T-helper 22 cell (primary cell): ENCODE results near the gene SMIM45.
"Not testable (repeated sequence)": the region's sequence is repeated elsewhere in the genome, so short reads cannot be mapped to it uniquely, and the experiment has no call there.

Experiments
- DNase-seq: peaks from one replicate; pipeline ENCODE4 v3.0.0-alpha.2; 2020; ENCODE audit warnings: low read depth

The SMIM45 gene

DNA sequence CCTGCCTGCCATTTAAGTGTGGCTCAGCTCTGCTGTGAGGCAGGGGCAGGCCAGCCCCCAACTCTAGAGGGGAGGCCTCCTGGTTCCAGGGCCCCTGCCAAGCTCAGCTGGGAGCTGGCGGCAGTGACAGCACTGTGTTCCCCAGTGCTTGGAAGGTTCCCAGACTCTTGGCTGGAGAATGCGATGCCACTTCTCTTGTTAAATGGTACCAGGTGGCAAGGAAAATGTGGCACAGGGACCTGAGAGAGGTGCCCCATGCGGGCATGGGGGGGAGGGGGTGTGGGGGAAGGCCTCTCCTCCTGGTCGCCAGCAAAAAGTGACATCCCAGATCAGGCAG, 17.0 kb upstream of the SMIM45 start:
- no peak for DNase-seq

DNA sequence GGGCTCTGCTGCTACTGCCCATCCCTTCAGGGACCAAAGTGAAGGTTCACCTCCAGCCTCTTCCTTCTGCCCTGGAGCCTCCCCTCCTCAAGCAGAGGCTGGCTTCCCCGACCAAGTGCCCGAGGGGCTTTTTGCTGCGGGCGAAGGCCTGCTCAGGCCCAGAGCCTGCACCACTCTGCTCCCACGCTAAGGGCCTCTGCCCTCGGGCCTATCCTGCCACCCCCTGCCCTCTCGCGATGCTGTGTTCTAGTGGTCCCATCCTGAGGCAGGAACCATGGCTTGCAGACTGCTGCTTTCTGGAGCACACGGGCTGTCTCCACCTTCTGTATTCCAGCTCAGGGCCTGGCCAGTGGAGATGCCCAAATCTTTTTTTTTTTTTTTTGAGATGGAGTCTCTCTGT, 16.4 kb upstream of the SMIM45 start:
- no peak for DNase-seq

DNA sequence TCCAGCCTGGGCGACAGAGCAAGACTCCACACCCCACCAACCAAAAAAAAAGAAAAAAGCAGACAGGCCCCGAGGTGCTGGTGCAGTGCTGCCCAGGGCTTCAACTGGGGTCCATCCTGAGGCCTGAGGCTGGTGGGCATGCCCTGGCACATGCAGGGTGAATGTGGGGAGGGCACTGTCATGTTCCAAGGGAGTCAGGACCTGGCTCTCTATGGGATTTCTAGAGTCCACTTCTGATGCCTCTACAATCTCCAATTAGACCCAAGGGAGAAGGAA, 15.1 kb upstream of the SMIM45 start:
- DNase-seq, result no peak

DNA sequence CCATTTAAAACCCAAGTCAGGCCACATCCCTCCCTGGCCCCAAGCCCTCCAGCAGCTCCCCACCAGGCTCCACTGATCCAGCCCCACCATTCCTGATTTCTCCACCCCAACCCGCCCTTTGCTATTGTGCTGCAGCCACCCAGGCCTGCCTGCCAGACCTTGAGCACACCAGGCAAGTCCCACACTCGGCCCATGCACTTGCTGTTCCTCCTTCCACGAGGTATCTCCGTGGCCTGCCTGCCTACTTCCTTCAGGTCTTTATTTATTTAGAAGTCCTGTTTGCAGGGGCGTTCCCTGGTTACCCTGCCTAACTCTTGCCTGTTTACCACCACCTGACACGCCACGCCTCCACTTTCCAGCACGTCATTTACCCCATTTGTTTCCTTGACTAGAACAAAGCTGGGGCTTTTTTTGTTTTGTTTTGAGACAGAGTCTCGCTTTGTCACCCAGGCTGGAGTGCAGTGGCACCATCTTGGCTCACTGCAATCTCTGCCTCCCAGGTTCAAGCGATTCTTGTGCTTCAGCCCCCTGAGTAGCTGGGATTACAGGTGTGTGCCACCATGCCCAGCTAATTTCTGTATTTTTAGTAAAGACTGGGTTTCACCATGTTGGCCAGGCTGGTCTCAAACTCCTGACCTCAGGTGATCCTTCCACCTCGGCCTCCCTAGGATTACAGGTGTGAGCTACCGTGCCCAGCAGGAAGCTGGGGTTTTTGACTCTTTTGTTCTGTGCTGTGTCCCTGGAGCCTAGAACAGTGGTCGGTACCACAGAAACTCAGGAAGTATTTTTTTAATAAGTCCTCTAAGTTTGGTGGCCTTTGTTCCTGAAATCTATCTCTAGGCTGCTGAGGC, 11.7 kb upstream of the SMIM45 start:
- DNase-seq, result peak; percentile 97

DNA sequence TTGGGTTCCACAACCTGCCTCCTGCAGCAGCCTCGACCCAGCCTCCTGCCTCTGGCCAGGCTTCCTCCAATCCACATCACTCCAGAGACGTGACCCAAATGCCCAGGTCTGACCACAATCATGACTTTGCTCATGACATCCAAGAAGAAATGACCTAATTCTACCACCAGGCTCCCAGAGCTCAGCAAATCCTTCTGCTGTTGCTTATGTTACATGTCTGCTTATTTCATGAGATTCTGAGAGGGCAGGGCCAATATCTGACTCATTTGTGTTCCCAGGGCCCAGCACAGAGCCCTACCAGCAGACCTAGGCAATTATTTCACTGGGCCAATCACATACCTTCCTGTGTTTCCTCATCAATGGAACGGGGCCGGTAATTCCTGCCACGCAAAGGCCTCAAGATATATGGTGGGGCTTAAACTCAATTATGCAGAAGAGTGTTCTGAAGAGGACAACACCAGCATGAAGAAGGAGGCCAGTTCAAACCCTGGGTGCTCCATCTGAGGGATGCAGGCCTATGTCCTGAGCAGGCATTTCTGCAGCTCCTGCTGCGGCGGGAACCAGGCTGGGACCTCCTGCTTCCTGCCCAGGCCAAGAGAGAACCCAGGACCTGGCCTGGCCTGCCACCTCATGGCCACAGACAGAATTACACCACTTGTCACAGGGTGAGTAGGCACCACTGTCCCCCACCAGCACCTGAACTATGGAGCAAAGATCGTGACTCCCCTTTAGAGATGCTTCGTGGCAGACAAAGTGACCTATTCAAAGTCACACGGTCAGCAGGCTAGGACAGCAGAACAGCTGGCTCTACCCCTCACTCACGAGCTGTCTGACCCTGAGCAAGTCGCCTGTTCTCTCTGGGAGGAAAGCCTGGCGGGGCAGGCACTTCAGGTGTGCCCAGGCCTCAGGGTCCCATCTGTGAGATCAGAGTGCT, 10.9 kb upstream of the SMIM45 start:
- DNase-seq, result peak; percentile 65

DNA sequence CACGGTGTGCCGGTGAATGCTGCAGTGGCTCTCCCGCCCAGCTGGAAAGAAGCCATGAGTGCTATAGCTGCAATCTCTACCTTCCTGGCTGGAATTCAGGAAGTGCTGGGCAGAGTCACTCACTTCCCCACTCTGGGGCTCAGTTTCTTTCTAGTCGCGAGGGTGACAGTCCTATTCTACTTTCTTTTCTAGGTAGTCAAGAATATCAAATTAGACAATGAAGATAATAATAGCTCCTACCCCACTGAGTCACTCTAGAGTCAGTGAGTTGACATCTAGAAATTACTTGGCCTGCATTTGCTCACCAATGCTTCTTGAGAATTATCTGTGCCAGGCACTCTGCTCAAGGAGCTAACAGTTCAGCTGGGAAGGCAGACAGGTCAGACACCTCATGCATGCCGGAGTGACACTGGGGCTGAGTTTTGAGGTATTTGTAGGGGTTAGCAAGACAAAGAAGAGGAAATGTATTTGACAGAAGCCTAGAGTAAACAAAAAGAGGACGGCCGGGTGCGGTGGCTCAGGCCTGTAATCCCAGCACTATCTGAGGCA, 8.2 kb upstream of the SMIM45 start:
- DNase-seq, result no peak

DNA sequence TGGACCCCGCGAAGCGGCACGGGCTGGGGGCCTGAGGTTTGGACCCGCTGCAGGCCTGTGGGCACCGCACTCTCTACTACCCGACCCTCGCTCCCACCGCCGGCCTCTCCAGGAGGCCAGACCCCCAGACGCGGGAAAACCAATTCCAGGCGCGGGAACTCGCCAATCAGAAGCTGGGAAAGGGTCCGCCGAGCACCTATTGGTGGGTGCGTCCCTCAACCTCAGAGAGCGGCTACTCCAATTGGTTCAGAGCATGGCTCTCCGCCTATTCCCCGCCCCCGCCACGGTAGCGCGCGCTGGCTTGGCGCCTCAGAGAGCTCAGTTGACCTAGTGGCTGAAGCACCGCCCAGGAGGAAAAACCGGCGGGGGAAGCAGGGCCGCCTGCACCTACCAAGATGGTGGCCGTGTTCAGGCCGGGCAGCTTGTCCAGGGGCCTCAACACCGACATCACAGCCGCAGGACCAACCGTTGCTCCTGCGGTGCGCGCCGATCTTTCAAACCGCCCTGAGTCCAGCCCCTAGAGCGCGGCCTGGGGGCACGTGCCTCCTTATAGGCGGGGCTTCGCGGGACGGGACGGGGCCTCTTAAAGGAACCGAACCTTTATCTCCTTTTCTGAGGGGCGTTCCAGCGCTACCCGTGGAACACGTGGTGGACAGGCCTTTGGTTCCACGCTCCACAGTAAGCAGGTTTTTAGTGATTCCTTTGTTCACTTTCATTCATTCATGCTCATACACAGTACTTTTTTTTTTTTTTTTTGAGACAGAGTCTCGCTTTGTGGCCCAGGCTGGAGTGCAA, 5.1 kb upstream of the SMIM45 start, which contains the start of gene CENPM:
Gene CENPM, minus strand, starts transcription at position 524 of the 795 bp plus-strand sequence. Its CDS starts 76 bp downstream, at position 448.
- peak; percentile 77 for DNase-seq

DNA sequence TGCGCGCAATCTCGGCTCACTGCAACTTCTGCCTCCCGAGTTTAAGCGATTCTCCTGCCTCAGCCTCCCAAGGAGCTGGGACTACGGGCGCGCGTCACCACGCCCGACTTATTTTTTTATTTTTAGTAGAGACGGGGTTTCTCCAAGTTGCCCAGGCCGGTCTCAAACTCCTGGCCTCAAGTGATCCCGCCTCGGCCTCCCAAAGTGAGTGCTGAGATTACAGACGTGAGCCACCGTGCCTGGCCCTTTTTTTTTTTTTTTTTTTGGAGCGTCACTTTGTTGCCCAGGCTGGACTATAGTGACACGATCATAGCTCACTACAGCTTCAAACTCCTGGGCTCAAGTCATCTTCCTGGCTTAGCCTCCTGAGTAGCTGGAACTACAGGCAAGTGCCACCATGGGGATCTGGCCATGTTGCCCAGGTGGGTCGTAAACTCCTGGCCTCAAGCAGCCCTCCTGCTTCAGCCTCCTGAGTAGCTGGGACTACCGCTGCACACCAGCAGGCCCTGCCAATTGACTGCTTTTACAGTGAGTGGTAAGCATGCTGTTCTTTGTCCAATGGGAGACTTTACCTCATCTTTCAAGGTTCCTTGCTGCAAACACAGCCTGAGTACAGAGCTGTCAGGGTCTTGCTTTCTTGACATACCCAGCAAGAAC, 4.4 kb upstream of the SMIM45 start:
- DNase-seq, result no peak

DNA sequence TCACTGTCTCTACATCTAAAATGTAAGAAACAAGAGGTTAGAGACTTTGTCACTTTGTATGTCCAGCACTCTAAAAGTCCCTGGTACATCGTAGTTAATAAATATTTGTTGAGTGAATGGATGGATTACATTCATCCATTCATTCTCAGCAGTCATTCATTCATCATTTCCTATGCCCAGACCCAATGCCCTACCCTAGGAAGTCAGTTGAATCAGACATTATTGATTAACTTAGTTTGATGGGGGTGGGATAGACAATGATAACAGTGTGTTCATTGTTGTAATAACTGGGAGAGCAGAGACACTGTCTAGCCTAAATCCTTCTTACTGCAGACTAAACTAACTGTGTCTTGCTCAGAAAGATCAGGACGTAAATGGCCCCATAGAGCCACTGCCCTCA, 3.8 kb upstream of the SMIM45 start:
- no peak for DNase-seq

DNA sequence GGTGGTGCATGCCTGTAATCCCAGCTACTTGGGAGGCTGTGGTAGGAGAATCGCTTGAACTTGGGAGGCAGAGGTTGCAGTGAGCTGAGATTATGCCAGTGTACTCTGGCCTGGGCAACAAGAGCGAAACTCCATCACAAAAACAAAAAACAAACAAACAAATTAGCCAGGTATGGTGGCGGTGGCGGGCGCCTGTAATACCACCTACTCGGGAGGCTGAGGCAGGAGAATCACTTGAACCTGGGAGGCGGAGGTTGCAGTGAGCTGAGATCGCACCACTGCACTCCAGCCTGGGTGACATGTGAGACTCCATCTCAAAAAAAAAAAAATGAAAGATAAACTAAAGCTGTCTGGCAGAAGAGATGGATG, 3.0 kb upstream of the SMIM45 start:
- not testable (repeated sequence) for DNase-seq

DNA sequence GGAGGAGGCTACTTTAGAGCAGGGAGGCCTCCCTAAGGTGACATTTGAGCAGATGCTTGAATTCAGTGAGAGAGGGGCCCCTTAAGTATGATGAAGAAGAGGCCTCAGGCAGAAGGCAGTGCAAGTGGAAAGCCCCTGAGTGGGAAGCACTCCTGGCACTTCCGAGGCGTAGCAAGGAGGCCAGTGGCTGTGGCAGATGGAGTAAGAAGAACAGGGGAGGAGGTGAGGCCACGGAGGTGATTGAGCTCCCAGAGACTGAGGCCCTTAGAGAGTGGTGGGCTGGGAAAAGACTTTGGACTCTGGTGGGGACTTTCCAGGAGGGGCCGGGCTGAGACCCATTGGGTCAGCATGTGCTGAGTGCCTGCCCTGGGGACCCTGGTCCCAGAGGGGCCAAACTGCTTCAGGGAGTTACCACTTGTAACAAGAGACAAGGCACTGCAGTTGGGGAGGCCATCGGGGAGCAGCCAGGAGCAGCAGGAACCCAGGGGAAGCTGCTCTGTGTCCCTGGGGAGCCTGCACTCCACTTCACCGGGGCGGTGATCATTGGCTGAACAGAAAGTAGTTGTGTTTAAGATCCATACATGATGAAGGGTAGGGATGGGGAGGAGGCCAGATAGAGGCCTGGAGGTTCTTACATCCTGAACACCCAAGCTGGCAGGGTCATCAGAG, 2.5 kb upstream of the SMIM45 start:
- no peak for DNase-seq

DNA sequence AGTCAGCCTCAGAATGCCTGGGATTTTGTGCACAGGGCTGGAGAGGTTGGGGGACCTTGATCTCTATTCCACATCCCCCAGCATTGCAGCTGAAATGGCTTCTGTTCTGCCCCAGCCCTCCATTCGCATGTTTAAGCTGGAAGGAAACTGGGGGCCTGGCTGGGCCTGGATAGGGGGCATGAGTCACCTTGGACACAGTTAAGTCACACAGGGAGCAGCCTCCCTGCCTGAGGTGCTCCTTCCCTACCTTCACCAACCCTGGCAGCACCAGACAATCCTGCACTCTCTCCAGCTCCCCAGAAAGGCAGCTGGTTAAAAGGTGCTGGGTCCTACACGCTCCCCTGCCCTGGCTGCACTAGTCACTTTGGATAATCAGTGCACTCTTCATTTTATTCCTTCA, 763 bp downstream of the SMIM45 start:
- DNase-seq, result no peak

DNA sequence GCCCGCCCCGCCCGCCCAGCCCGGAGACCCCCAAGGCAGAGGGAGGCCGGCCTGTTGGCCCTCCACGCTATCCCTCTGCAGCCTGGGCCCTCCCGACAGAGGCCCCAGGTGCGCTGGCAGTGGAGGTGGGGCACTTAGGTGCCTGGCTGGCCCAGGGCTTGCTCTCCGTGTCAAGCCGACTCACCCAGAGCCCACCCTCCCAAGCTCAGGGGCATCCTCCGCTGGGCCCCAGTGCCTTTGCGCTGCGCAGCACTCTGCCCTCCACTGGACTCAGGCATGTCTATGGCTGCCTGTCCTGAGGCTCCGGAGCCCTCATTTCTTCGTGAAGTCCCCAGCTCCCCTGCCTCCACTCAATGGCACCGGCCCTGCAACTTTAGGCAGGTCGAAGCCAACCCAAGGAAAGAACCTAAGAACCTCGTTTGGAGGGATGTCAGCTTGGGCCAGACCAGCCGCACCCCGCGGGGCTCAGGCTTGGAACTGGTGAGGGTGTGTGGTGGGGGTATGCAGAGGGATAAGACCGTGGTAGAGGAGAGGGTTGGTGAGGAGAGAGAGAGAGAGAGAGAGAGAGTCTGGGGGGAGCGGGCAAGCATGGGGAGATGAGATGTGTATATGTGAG, 6.1 kb downstream of the SMIM45 start:
- DNase-seq, result no peak

DNA sequence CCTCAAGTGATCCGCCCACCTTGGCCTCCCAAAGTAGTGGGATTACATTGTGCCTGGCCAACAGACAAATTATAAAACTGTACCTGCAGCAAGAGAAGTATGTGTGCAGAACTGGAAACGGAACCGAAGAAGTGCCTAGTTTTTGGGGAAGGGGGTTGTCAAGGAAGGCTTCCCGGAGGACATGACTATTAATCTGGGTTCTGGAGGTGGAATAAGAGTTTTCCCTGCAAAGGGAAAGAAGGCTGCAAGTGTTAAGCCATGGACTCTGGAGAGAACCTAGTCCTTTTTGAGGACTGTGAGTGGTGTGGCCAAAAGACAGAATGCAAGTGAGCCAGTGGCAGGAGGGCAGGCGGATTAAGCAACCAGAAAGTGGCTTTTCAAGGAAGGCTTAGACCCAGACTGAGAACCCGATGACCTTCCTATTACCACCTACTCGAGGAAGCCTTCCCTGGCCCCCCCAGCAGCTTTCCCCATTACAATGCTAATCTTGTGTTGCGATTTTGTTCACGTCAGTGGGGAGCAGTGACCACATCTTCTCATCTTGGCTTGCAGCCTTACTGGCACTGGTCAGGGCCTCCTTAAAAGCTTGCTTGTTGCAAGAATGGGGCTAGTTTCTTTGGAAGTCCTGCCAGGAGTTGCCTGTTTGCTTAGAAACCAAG, 11.6 kb downstream of the SMIM45 start:
- no peak for DNase-seq

DNA sequence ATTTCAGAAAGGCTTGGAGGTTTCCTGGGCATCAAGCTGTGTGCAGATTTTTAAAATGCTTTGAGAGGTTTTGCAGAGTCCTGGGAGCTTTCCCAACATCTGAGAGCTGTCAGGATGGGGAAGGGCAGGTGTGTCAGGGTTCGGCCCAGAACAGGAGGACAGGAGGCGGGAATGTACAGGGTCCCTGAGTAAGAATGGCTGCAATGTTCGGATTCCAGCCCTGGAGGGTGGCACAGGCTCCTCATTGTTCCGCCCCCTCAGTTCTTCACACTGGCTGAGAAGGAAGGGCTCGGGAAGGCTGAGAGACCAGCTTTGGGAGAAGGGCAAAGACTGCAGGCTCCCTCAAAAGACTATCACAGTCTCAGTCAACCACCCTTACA, 12.2 kb downstream of the SMIM45 start:
- DNase-seq, result no peak

DNA sequence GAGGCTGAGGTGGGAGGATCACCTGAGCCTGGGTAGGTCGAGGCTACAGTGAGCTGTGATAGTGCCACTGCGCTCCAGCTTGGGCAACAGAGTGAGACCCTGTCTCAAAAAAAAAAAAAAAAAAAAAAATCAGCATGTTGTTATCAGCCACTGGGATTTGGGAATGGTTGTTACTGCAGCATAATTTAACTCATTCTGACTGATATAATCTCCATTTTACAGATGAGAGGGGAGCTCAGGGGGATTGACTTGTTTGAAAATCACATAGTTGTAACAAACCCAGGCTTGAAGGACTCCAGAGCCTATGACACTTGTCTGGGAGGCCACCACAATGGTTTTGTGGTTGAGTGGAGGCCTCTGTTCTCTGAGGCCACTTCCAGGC, 14.3 kb downstream of the SMIM45 start:
- no peak for DNase-seq

DNA sequence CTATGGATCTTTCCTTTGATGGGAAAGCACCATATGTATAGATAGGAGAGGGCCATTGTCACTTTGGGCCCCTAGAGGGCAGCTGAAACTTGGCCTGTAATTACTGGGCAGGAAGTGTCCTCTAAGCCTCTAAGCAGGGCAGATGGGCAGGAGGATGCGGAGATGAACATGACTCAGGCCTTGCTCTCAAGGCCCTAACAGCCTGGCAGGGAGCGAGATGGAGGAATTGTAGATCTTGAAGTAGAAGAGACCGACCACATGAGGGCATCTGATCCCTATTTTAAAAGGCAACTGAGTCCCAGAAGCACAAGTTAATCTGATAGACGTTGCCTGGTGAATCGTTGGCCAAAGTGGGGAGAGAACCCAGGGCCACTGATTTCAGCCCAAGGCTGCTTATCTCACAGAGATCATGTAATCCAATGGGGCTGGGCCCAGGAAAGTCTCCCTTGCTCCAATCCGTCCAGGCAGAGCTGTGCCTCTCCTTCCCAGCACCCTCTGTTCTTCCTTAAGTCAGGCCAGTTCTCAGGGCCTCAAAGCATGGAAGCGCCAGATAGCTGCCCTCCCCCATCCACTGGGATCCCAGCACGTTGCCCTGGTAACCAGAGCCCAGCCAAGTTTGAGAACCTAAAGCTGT, 14.8 kb downstream of the SMIM45 start:
- no peak for DNase-seq

DNA sequence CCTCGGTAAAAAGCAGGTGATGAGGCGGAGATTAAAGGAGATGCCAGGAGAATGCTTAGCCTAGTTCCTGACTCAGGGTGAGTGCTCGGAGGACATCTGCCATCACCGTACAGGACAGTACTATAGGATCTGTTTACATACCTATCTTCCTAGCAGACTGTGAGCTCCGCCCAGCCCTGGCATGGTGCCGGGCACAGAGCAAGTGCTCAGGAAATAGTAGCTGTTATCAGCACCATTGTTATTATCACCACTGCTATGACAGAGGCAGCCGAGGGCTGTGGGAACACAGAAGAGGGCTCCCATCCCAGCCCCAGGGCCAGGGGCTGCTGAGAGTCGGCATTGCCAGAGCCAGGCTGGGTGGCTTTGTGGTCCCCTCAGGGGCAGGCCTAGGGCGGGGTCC, 16.7 kb downstream of the SMIM45 start:
- DNase-seq, result no peak

DNA sequence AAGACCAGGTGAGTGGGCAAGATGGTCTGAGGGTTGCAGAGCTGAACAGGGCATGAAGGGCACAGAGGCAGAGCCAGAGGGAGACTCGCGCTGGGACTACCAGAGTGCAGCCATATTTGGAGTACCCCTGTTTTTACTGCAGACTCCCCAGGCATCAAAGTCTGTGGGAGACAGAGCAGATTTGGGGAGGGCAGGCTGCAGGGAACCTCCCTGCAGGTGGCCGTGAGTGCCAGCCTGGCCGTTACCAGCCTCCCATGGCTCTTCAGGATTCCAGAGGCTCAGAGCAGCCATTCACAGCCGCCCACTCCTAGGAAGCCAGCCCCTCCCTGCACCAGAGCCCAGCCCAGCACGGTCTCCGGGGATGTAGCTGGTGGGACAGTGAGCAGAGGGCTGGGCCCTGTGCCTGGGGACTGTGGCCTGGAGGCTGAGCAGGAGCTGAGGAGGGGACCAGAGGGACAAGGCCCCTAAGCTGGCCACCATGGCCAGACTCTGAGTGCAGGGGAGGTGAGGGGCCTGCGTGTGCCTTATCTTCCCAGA, 17.2 kb downstream of the SMIM45 start, which contains the start of gene SEPTIN3:
Gene SEPTIN3, plus strand, starts transcription at position 334 of the 537 bp plus-strand sequence. CDS start 2,050 bp downstream, outside the sequence.
- no peak for DNase-seq
